ENCODE results near the gene IPO11. TPM values are rescaled to one million over a fixed set of nuclear protein-coding genes. Genes with fewer than 3 reads are reported as not detected.

IPO11 gene
- total and polyA plus RNA-seq, 2 of the 4 experiments (the other 2 are of a cell fraction): 12.6 to 40.0 TPM

DNA sequence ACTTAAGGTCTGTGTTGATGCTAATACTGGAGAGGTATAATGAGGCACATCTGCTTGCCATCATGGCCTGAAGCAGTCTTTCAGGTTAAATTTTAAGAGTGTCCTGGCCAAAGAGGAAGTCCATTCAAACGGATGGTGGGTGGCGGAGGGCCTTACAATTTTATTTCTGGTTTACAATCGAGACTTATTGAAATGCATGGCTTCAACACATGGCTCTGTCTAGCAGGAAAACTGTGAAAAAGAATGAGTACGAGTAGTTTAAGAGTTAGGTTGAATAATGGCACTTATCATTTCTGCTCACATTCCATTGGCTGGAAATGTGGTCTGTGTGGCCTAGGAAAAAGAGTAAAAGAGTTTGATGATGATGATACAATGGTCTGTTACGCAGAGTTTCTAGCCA is 208.2 kb downstream of the IPO11 start:
- no peaks in the 10 kb centered on the region for H3K36me3 ChIP-seq (ENCODE audit: control insufficient read depth, insufficient read depth, low read length)
- in situ Hi-C loops (cut with MboI; ENCODE audit: low sequenced_read_pairs): no loop called here
- H3K79me1 ChIP-seq (ENCODE audit: low read depth in 1 of 2, low read length in 2 of 2): no peaks in the 10 kb centered on the region
- no peak overlapping the region for H2AFZ ChIP-seq (replicated peaks; ENCODE audit: low read length, poor library complexity)
- no peak overlapping the region for H3K4me2 ChIP-seq (ENCODE audit: low read depth, low read length)
- H3K9ac ChIP-seq (ENCODE audit: low read depth, low read length): no peak overlapping the region
- H2AK9ac ChIP-seq (replicated peaks; ENCODE audit: low read depth, low read length, poor library complexity): no peak overlapping the region
- no peak overlapping the region for H4K5ac ChIP-seq (ENCODE audit: low read depth, low read length)
- no TSS peak for BruUV-seq (replicated peaks)
- POLR2A ChIA-PET (ENCODE audit: unreplicated experiment): no interaction called here
- H4K8ac ChIP-seq (ENCODE audit: low read depth in 2 of 2, low read length in 2 of 2): no peak overlapping the region
- H2BK15ac ChIP-seq (ENCODE audit: low read depth, low read length): no peak overlapping the region
- H3K4me1 ChIP-seq (ENCODE audit: control insufficient read depth, insufficient read depth, low read length): no peaks in the 10 kb centered on the region
- H2BK20ac ChIP-seq (ENCODE audit: low read depth, low read length): no peak overlapping the region
- no peak overlapping the region for H3K14ac ChIP-seq (replicated peaks; ENCODE audit: low read depth, low read length)
- no peaks in the 10 kb centered on the region for H4K20me1 ChIP-seq (ENCODE audit: insufficient read depth, low read length)
- no peak overlapping the region for H2BK120ac ChIP-seq (ENCODE audit: low read depth, low read length)
- CTCF ChIA-PET: no interaction called here
- dilution Hi-C loops (cut with HindIII; ENCODE audit: low sequenced_read_pairs, unreplicated experiment): no loop called here
- no peak overlapping the region for H4K91ac ChIP-seq (ENCODE audit: insufficient read depth, low read depth, low read length)
- intact Hi-C loops (cut with micrococcal nuclease): loop anchor here (10.0 kb wide), 1 partner anchor 156 kb away; no protein-coding TSS in a partner anchor
- H2AK5ac ChIP-seq (ENCODE audit: low read depth, low read length): no peak overlapping the region
- no peaks in the 10 kb centered on the region for H3K27me3 ChIP-seq (ENCODE audit: control insufficient read depth, insufficient read depth, low read length)
- DNase-seq: no peak
- H3K4ac ChIP-seq (ENCODE audit: low read depth, low read length): no peak overlapping the region
- no peaks in the 10 kb centered on the region for H3K9me3 ChIP-seq (ENCODE audit: control insufficient read depth, insufficient read depth, low read length)
- ATAC-seq (ENCODE audit: low read depth): no peak
- H3K23ac ChIP-seq (ENCODE audit: low read depth, low read length): no peak overlapping the region
- TF ChIP-seq POLR2A (IDR thresholded peaks at IDR 0.05; ENCODE audit: low read depth, low read length): no peak
- no peak for TF ChIP-seq MXI1 (IDR thresholded peaks at IDR 0.05; ENCODE audit: borderline replicate concordance, low read depth, low read length)
- TF ChIP-seq CEBPB (IDR thresholded peaks at IDR 0.05; ENCODE audit: low read depth, low read length): no peak
- TF ChIP-seq, protein P1, sequence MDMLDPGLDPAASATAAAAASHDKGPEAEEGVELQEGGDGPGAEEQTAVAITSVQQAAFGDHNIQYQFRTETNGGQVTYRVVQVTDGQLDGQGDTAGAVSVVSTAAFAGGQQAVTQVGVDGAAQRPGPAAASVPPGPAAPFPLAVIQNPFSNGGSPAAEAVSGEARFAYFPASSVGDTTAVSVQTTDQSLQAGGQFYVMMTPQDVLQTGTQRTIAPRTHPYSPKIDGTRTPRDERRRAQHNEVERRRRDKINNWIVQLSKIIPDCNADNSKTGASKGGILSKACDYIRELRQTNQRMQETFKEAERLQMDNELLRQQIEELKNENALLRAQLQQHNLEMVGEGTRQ (IDR thresholded peaks at IDR 0.05; ENCODE audit: low read depth, low read length): no peak
- no peak for TF ChIP-seq NFE2L2 (IDR thresholded peaks at IDR 0.05; ENCODE audit: low read depth, low read length)
- TF ChIP-seq, protein P2, sequence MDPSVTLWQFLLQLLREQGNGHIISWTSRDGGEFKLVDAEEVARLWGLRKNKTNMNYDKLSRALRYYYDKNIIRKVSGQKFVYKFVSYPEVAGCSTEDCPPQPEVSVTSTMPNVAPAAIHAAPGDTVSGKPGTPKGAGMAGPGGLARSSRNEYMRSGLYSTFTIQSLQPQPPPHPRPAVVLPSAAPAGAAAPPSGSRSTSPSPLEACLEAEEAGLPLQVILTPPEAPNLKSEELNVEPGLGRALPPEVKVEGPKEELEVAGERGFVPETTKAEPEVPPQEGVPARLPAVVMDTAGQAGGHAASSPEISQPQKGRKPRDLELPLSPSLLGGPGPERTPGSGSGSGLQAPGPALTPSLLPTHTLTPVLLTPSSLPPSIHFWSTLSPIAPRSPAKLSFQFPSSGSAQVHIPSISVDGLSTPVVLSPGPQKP (IDR thresholded peaks at IDR 0.05; ENCODE audit: borderline replicate concordance, low read depth, low read length): no peak
- TF ChIP-seq RCOR1 (IDR thresholded peaks at IDR 0.05; ENCODE audit: insufficient replicate concordance, low read length): no peak
- TF ChIP-seq RFX5 (IDR thresholded peaks at IDR 0.05; ENCODE audit: low read depth, low read length): no peak
- no peak for TF ChIP-seq MAZ (IDR thresholded peaks at IDR 0.05; ENCODE audit: borderline replicate concordance, low read depth, low read length)
- TF ChIP-seq SMC3 (IDR thresholded peaks at IDR 0.05; ENCODE audit: low read depth, low read length): no peak
- no peak for TF ChIP-seq CHD1 (IDR thresholded peaks at IDR 0.05; ENCODE audit: low read depth, low read length)
- TF ChIP-seq RAD21 (IDR thresholded peaks at IDR 0.05; ENCODE audit: low read length): no peak
- no peak for TF ChIP-seq BHLHE40 (IDR thresholded peaks at IDR 0.05; ENCODE audit: low read depth, low read length)
- TF ChIP-seq MAFK (IDR thresholded peaks at IDR 0.05; ENCODE audit: low read depth, low read length): no peak
- TF ChIP-seq, protein P3, sequence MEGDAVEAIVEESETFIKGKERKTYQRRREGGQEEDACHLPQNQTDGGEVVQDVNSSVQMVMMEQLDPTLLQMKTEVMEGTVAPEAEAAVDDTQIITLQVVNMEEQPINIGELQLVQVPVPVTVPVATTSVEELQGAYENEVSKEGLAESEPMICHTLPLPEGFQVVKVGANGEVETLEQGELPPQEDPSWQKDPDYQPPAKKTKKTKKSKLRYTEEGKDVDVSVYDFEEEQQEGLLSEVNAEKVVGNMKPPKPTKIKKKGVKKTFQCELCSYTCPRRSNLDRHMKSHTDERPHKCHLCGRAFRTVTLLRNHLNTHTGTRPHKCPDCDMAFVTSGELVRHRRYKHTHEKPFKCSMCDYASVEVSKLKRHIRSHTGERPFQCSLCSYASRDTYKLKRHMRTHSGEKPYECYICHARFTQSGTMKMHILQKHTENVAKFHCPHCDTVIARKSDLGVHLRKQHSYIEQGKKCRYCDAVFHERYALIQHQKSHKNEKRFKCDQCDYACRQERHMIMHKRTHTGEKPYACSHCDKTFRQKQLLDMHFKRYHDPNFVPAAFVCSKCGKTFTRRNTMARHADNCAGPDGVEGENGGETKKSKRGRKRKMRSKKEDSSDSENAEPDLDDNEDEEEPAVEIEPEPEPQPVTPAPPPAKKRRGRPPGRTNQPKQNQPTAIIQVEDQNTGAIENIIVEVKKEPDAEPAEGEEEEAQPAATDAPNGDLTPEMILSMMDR (conservative IDR thresholded peaks at IDR 0.05; ENCODE audit: low read depth, low read length): no peak
- TF ChIP-seq FOS (IDR thresholded peaks at IDR 0.05; ENCODE audit: low read depth, low read length): no peak
- H3K18ac ChIP-seq (ENCODE audit: low read depth, low read length): no peak overlapping the region
- H3K4me3 ChIP-seq (ENCODE audit: insufficient read depth, low read depth, low read length): no peak overlapping the region
- no peak overlapping the region for H2BK5ac ChIP-seq (ENCODE audit: low read depth, low read length, poor library complexity, severe bottlenecking)
- WGBS, 2 experiments (ENCODE audit: extremely low coverage in 2 of 2, insufficient read length in 1 of 2): 100% methylated on average over 2 of the region's 5 CpGs; no CpG with 5 or more reads in 1 of the 2 experiments
- no peak overlapping the region for H3K56ac ChIP-seq (ENCODE audit: extremely low read depth, insufficient read depth, low read length)
- H3K27ac ChIP-seq (ENCODE audit: insufficient read depth, low read length): no peak overlapping the region
- H3K9me1 ChIP-seq (ENCODE audit: insufficient read depth, low read length): no peaks in the 10 kb centered on the region

All from IMR-90 (cell line).